ENCODE results near the gene FXYD7. TPM values are rescaled to one million over a fixed set of nuclear protein-coding genes. Genes with fewer than 3 reads are reported as not detected.
"Not testable (repeated sequence)": the region's sequence is repeated elsewhere in the genome, so short reads cannot be mapped to it uniquely, and the experiment has no call there.

The FXYD7 gene
- total and polyA plus RNA-seq, 9 of the 15 experiments (the other 6 are each of a cell fraction or from before 2014, with no cell fraction given): 0.10 to 0.80 (median 0.31) TPM; not detected in 3

GRCh38 chr19:35101949-35102348 is 41.1 kb upstream of the FXYD7 start:
- CTCF ChIA-PET (ENCODE audit: low intra/inter-chr PET ratio); H4K20me1 ChIP-seq (replicated peaks; ENCODE audit: control insufficient read depth, insufficient read depth, low read length); H3K79me2 ChIP-seq (ENCODE audit: control insufficient read depth, insufficient read depth, low read length); ATAC-seq; H3K27me3 ChIP-seq (ENCODE audit: control insufficient read depth in 2 of 2, insufficient read depth in 2 of 2, low read length in 2 of 2); intact Hi-C loops (cut with micrococcal nuclease); H3K36me3 ChIP-seq (ENCODE audit: control insufficient read depth, insufficient read depth, low read length); H2AFZ ChIP-seq (ENCODE audit: low read depth, low read length); FAIRE-seq; BruUV-seq (replicated peaks); H3K27ac ChIP-seq (ENCODE audit: extremely low read depth, low read depth, low read length); H3K4me2 ChIP-seq (ENCODE audit: insufficient read depth, low read length); POLR2A ChIA-PET; H3K4me3 ChIP-seq; DNase-seq (ENCODE audit: extremely low read depth in 1 of 4, low spot score in 3 of 4); H3K9me3 ChIP-seq (replicated peaks; ENCODE audit: control insufficient read depth, insufficient read depth, low read depth, low read length); H3K9me1 ChIP-seq (ENCODE audit: control insufficient read depth, insufficient read depth, low read length); in situ Hi-C loops (cut with MboI); H3K9ac ChIP-seq (ENCODE audit: insufficient read depth in 1 of 2, low read depth in 2 of 2, low read length in 2 of 2): not testable (repeated sequence)
- peak; percentile 26 for TF ChIP-seq RBM25 (IDR thresholded peaks at IDR 0.05; ENCODE audit: low read depth, low read length, severe bottlenecking)
- TF ChIP-seq ZNF121 (CRISPR knock-in tag; conservative IDR thresholded peaks at IDR 0.05): peak; percentile 91
- 0 out of 2 replicates have a peak, but pooled peaks have one; percentile 35 for TF ChIP-seq BCOR (IDR thresholded peaks at IDR 0.05)
- 68% methylated on average over 10 of the region's 10 CpGs for WGBS (ENCODE audit: insufficient coverage, low coverage, missing lambda C conversion rate)
- peaks cover 10 to 35% of the 10 kb centered on the region in 2 experiments for H3K4me1 ChIP-seq (replicated peaks in 1 of 2; ENCODE audit: control insufficient read depth in 2 of 2, insufficient read depth in 2 of 2, low read length in 2 of 2)

- H3K79me2 ChIP-seq (ENCODE audit: control insufficient read depth, insufficient read depth, low read length); H3K36me3 ChIP-seq (ENCODE audit: control insufficient read depth, insufficient read depth, low read length); H4K20me1 ChIP-seq (replicated peaks; ENCODE audit: control insufficient read depth, insufficient read depth, low read length); CTCF ChIA-PET (ENCODE audit: low intra/inter-chr PET ratio); H3K27me3 ChIP-seq (ENCODE audit: control insufficient read depth in 2 of 2, insufficient read depth in 2 of 2, low read length in 2 of 2); H3K9ac ChIP-seq (ENCODE audit: insufficient read depth in 1 of 2, low read depth in 2 of 2, low read length in 2 of 2); H3K4me2 ChIP-seq (ENCODE audit: insufficient read depth, low read length); intact Hi-C loops (cut with micrococcal nuclease); H2AFZ ChIP-seq (ENCODE audit: low read depth, low read length); H3K27ac ChIP-seq (ENCODE audit: extremely low read depth, low read depth, low read length); BruUV-seq (replicated peaks); H3K4me3 ChIP-seq; ATAC-seq; H3K9me1 ChIP-seq (ENCODE audit: control insufficient read depth, insufficient read depth, low read length); FAIRE-seq; DNase-seq (ENCODE audit: extremely low read depth in 1 of 4, low spot score in 3 of 4); H3K9me3 ChIP-seq (replicated peaks; ENCODE audit: control insufficient read depth, insufficient read depth, low read depth, low read length); in situ Hi-C loops (cut with MboI): not testable (repeated sequence)
- peaks cover 19 to 33% of the 10 kb centered on the region in 2 experiments for H3K4me1 ChIP-seq (replicated peaks in 1 of 2; ENCODE audit: control insufficient read depth in 2 of 2, insufficient read depth in 2 of 2, low read length in 2 of 2)
- TF ChIP-seq ZNF121 (CRISPR knock-in tag; conservative IDR thresholded peaks at IDR 0.05): peak; percentile 83
- TF ChIP-seq BCOR (IDR thresholded peaks at IDR 0.05): 0 out of 2 replicates have a peak, but pooled peaks have one; percentile 40
- POLR2A ChIA-PET: interaction anchor here (0.6 kb wide), 1 partner anchor 37 kb away, joined by 4 read pairs; no protein-coding TSS in a partner anchor
- WGBS (ENCODE audit: insufficient coverage, low coverage, missing lambda C conversion rate): 67% methylated on average over 10 of the region's 10 CpGs
Observed at GRCh38 chr19:35103614-35104013, 39.4 kb upstream of the FXYD7 start.
